HG03196 (cell line): ENCODE data around the gene KLF11.
"Not testable (repeated sequence)": the region's sequence is repeated elsewhere in the genome, so short reads cannot be mapped to it uniquely, and the experiment has no call there.

Experiments
- ATAC-seq: cut with Tn5 transposase; IDR thresholded peaks from one replicate; pipeline ENCODE4 v1.9.1; 2021; ENCODE audit not compliant: unreplicated experiment

Gene KLF11

DNA sequence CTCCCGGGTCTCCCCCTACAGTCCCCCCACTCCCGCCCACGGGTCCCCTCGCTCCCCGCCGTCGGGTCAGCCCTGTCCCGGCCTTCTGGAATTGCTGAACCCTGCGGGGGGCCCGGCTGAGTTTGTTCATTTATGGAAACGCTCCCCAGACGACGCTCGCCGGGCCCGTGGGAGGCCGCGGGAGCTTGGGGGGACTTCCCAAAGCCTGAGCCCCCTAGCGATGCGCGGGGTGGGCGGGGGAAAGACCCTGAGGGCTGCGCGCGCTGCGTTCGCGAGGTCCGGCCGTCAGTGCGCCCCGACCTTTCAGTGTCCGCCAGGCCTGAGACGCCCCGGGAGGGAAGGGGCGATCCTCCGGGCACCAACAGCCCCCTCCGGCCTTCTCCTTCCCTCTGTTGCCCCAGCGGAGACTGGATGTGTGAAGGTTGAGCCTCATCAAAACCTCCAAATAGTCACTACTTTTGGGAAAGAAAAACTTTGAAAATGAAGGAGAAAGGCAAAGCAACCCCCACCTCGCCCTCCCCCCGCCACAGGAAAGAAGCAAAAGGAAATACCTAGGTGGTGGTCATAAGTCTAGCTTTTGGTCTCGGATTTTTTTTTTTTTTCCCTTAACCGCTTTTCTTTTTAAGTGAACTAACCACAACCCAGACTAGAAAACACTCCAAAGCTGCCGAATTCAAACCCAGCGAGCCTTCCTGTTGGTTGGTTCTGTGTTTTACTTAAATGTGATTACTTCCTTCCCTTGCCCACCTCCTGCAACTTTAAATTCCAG, 37.4 kb downstream of the KLF11 start:
- ATAC-seq, result peak; percentile 14

- no peak for ATAC-seq
Measured at GRCh38 chr2:10083046-10083445, 39.7 kb downstream of the KLF11 start.

DNA sequence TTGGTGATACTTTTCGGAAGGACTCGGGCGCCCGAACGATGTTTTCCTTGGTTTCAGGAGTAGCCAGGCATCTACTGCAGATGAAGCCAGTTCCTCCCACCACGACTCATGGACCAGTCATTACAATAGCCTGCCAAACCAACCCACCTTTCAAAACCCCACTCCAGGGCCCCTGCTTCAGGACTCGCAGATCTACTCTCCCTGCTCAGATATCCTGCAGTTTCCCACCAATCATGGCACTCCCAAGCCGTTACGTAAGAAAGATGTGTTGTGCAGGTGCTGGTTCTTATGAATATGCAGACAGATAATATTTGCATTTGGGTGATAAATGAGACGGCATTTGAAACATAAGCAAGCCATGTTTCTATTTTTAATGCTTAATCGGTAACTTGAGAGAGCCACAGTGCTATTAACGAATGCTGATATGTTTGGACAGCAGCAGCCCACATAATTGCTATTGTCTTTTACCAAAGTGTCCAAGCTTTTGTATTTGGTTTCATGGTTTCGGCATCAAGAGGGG, 40.4 kb downstream of the KLF11 start:
- ATAC-seq, result peak; percentile 30

- peak; percentile 2 for ATAC-seq
Measured at GRCh38 chr2:10084223-10084865, 41.0 kb downstream of the KLF11 start.

DNA sequence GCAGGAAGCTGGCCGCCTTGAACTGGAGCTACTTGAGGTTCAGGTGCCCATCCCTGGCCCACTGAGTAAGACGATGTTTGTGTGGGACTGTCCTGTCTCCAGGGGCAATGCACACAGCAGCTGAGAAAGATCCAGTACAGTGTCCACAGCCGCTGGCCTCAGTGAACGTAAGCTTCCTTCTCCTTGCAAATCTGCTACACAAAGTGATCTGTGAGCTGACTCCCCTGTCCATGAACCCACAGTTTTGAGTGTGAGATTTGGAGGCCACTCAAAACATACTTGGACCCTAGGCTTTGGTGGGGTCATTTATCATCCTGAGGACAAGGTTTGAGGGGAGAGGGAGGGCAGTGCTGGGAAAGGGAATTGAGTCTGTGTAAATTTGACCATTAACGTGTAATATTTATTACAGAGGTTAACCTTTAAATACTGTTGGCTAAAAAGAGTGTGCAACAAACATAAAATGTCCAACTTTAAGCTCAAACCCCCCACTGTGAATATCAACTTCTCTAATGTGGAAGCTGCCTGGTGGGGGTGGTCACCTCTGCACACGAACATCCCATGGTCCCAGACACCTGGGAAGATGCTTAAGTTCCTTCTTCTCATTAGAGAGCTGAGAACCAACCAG, 41.8 kb downstream of the KLF11 start:
- ATAC-seq, result no peak

GRCh38 chr2:10085668-10086059, 42.3 kb downstream of the KLF11 start:
- no peak for ATAC-seq

GRCh38 chr2:10086950-10087349, 43.6 kb downstream of the KLF11 start:
- no peak for ATAC-seq

DNA sequence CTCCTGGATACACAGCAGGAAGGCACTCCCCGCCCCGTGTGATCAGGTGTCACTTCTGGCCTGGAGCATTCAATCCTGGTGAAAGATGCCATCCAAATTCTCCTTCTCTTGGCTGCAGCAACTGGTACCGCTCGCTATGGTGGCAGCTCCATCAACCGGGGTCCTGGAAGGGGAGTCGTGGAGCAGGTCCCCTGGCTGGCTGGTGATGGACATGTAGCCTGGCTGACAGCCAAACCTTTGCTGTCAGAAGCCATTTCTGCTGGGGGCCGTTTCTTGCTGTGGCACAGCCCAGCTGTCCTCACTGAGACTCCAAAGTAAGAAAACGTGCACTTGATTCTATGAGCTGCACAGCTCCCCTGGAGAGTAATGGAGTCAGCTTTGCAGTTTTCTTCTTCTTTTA, 44.0 kb downstream of the KLF11 start:
- ATAC-seq, result no peak

GRCh38 chr2:10089565-10090190, 46.3 kb downstream of the KLF11 start:
- peak; percentile 49 for ATAC-seq

DNA sequence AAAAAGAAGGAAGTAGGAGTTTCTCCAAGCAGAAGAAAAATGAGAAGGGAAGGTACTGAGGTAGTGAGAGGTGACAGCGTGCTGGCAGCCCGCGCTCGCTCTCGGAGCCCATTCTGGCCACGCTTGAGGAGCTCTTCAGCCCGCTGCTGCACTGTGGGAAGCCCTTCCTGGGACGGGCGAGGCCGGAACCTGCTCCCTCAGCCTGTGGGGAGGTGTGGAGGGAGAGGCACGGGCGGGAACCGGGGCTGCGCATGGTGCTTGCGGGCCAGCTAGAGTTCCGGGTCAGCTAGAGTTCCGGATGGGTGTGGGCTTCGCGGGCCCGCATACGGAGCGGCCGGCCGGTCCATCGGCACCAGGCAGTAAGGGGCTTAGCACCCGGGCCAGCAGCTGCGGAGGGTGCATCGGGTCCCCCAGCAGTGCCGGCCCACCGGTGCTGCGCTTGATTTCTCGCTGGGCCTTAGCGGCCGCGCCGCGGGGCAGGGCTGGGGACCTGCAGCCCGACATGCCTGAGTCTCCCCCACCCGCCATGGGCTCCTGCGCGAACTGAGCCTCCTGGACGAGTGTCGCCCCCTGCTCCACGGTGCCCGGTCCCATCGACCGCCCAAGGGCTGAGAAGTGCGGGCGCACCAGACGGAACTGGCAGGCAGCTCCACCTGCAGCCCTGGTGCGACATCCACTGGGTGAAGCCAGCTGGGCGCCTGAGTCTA, 48.0 kb downstream of the KLF11 start:
- no peak for ATAC-seq

DNA sequence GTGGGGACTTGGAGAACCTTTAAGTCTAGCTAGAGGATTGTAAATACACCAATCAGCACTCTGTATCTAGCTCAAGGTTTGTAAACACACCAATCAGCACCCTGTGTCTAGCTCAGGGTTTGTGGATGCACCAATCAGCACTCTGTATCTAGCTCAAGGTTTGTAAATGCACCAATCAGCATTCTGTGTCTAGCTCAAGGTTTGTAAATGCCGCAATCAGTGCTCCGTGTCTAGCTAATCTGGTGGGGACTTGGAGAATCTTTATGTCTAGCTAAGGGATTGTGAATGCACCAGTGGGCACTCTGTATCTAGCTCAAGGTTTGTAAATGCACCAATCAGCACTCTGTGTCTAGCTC, 48.5 kb downstream of the KLF11 start:
- not testable (repeated sequence) for ATAC-seq

GRCh38 chr2:10094271-10094814, 51.0 kb downstream of the KLF11 start:
- no peak for ATAC-seq

DNA sequence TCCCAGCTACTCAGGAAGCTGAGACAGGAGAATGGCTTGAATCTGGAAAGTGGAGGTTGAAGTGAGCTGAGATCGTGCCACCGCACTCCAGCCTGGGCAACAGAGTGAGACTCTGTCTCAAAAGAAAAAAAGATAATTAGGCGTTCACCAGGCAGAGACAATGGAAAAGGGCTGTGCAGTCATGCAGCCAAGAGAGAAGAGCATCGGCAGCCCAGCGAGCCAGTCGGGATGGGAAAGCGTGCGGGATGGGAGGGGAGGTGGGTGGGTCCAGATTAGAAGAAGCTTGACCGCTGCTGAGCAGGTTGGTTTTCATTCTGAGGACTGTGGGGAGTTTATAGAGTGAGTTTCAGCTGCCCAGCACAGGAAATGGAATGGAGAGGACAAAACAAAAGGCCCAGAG, 51.8 kb downstream of the KLF11 start:
- ATAC-seq, result no peak

DNA sequence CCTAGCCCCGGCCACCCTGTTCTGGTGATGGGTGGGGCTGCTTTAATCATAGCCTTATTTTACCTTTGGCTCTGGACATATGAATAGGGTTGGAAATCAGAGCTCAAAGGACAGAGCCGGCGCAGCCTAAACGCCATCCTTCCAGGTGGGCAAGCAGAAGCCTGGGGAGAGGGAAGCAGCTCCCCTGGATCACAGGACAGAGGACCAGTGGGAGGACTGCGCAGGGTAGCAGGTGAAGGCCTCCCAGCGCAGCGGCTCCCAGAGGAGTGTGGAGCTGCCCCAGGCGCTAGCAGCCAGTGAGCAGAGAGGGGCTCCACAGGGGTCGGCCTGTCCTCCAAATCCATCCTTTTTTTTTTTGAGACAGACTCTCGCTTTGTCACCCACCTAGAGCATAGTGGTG, 53.3 kb downstream of the KLF11 start:
- ATAC-seq, result no peak

DNA sequence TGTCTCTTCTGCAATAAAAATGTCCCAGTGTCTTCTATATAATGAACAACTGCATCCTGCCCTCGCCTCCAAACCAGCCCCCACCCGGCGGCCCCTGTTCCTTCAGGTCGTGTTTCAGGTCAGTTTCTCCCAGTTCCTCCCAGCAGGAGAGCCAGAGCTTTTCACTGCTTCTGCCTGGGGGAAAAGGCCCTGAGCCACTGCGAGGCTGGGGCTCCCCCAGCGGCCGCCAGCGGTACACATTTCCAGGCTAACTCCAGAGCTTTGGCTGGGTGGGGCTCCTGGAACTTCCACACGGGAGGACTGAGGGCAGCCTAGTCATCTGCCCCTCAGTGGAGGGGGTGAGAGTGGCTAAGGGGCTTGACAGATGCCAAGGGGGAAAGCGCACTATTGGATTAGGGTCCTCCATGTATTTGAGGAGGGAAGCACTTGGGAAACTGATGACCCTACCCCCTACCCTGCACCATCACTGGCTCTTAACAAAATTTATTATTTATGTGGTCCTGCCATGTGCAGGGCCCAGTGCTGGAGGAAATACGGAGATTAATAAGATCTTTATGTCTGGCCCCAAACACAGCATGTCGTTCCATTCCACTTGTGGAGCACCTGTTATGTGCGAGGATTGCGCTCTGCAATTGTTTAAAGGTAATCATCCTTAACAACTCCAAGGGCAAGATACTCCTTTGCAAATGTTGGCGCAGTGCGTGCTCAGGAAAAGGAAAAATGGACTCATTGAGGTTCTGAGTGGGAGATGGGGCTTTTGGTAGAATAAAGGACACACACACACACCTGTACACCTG, 54.2 kb downstream of the KLF11 start:
- ATAC-seq, result peak; percentile 63

DNA sequence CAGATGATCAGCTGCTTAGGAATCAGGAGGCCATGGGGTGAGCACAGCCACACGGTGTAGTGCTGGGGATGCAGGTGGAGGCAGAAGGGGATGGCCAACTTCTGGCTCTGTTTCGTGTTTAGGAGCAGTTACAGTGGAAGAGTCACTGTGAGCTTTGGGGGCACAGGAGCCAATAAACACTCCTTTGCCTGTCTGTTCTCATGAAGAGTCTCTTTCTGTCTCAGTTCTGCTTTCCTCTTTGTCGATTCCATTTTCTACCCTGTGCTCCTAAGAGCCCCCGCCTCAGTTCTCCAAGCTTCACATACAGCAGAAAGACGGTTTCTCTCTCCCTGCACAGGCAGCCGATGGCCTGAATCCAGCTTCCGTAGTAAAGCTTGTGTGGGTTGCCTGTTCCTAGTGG, 58.1 kb downstream of the KLF11 start:
- no peak for ATAC-seq

- no peak for ATAC-seq
Measured at GRCh38 chr2:10103179-10103578, 59.8 kb downstream of the KLF11 start.
